Thyroid gland (tissue), 4 donors: ENCODE measurements around the gene IGFBP5.

Experiments
- POLR2A ChIP-seq, 2 donors: fragments of 450-650 bp; IDR thresholded peaks; one replicate each; pipeline ENCODE4 v1.6.1; 2017; ENCODE audit warnings: antibody characterized with exemption in 2 of 2, mild to moderate bottlenecking in 2 of 2, moderate library complexity in 1 of 2
- TF ChIP-seq, protein P1 (sequence below), 6 experiments: fragments of 200-600 bp in 3 of 6; fragments of 450-650 bp in 3 of 6; sonication (generic) in 3 of 6; IDR thresholded peaks; one replicate each; pipeline ENCODE4 v1.5.1; 2016 to 2019; ENCODE audit warnings: antibody characterized with exemption in 6 of 6, mild to moderate bottlenecking in 2 of 6, inconsistent platforms in 1 of 6, moderate library complexity in 1 of 6

GRCh38 chr2:216659276-216659675 is 36.1 kb downstream of the IGFBP5 start:
- TF ChIP-seq POLR2A (IDR thresholded peaks at IDR 0.05), result no peak
- TF ChIP-seq, protein P1, sequence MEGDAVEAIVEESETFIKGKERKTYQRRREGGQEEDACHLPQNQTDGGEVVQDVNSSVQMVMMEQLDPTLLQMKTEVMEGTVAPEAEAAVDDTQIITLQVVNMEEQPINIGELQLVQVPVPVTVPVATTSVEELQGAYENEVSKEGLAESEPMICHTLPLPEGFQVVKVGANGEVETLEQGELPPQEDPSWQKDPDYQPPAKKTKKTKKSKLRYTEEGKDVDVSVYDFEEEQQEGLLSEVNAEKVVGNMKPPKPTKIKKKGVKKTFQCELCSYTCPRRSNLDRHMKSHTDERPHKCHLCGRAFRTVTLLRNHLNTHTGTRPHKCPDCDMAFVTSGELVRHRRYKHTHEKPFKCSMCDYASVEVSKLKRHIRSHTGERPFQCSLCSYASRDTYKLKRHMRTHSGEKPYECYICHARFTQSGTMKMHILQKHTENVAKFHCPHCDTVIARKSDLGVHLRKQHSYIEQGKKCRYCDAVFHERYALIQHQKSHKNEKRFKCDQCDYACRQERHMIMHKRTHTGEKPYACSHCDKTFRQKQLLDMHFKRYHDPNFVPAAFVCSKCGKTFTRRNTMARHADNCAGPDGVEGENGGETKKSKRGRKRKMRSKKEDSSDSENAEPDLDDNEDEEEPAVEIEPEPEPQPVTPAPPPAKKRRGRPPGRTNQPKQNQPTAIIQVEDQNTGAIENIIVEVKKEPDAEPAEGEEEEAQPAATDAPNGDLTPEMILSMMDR (IDR thresholded peaks at IDR 0.05), result no peak
